ENCODE data around the gene PRR12.

The PRR12 gene

DNA sequence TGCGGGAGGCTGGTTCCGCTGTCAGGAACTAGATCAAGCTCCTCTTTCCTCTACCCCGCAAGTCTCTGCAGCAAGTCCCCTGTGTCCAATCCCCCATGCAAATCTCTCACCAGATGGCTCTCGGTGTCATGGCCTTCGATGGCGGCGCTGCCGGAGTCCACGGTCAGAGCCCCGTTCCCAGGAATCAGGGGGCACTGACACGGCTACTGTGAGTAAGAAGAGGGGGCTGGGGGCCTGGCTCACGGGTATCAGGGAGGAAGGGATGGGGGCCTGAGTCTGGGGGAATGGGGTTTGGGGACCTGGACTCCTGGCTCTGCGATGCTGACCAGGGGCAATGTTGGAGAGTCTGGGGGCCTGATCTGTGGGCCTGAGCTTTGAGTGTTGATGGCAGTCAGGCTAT lies 55.0 kb downstream of the PRR12 start:
- no peak for DNase-seq (ENCODE audit: low spot score)

- no peak for DNase-seq (ENCODE audit: low spot score)
Observed at GRCh38 chr19:49646586-49646985, 55.6 kb downstream of the PRR12 start.

DNA sequence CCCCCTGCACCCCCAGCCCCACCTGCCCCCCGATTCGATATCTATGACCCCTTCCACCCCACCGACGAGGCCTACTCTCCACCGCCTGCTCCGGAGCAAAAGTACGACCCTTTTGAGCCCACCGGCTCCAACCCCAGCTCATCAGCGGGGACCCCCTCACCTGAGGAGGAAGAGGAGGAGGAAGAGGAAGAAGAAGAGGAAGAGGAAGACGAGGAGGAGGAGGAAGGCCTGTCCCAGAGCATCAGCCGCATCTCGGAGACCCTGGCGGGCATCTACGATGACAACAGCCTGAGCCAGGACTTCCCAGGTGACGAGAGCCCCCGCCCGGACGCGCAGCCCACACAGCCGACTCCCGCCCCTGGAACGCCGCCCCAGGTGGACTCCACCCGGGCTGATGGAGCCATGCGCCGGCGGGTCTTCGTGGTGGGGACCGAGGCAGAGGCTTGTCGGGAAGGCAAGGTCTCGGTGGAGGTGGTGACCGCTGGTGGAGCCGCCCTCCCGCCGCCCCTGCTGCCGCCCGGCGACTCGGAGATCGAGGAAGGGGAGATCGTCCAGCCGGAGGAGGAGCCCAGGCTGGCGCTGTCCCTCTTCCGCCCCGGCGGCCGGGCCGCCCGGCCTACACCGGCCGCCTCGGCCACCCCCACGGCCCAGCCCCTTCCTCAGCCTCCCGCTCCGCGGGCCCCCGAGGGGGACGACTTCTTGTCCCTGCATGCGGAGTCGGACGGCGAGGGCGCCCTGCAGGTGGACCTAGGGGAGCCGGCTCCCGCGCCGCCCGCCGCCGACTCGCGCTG lies 60.2 kb downstream of the PRR12 start:
- no peak for DNase-seq (ENCODE audit: low spot score)

DNA sequence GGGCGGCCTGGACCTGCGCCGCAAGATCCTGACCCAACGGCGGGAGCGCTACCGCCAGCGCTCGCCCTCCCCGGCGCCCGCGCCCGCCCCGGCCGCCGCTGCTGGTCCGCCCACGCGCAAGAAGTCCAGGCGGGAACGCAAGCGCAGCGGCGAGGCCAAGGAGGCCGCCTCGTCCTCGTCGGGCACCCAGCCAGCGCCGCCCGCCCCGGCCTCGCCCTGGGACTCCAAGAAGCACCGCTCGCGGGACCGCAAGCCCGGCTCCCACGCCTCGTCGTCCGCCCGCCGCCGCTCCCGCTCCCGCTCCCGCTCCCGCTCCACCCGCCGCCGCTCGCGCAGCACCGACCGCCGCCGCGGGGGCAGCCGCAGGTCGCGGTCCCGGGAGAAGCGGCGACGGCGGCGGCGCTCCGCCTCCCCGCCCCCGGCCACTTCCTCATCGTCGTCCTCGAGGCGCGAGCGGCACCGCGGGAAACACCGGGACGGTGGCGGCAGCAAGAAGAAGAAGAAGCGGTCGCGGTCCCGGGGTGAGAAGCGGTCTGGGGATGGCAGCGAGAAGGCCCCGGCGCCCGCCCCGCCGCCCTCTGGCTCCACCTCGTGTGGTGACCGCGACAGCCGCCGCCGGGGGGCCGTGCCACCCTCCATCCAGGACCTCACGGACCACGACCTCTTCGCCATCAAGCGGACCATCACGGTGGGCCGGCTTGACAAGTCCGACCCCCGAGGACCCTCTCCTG lies 61.0 kb downstream of the PRR12 start:
- DNase-seq (ENCODE audit: low spot score), result no peak

DNA sequence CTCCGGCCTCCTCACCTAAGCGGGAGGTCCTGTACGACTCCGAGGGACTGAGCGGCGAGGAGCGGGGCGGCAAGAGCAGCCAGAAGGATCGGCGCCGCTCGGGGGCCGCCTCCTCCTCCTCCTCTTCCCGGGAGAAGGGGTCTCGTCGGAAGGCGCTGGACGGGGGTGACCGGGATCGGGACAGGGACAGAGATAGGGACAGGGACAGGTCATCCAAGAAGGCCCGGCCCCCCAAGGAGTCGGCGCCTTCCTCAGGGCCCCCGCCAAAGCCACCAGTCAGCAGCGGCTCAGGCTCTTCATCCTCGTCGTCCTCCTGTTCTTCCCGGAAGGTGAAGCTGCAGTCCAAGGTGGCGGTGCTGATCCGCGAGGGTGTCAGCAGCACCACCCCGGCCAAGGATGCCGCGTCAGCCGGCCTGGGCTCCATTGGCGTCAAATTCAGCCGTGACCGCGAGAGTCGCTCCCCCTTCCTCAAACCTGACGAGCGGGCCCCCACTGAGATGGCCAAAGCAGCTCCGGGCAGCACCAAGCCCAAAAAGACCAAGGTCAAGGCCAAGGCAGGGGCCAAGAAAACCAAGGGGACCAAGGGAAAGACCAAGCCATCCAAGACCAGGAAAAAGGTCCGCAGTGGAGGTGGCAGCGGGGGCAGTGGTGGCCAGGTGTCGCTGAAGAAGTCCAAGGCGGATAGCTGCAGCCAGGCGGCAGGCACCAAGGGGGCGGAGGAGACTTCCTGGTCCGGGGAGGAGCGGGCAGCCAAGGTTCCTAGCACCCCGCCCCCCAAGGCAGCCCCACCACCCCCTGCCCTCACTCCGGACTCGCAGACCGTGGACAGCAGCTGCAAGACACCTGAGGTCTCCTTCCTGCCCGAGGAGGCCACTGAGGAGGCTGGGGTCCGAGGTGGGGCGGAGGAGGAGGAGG lies 61.8 kb downstream of the PRR12 start:
- DNase-seq (ENCODE audit: low spot score), result no peak

DNA sequence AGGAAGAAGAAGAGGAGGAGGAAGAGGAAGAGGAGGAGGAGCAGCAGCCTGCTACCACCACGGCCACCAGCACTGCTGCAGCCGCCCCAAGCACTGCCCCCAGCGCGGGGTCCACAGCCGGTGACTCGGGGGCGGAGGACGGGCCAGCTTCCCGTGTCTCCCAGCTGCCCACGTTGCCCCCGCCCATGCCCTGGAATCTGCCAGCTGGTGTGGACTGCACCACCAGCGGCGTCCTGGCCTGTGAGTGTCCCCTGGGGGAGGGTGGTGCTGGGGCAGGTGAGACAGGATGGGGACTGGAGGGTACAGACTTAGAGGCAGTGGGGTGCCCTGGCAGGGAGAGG lies 62.5 kb downstream of the PRR12 start:
- DNase-seq (ENCODE audit: low spot score), result no peak

DNA sequence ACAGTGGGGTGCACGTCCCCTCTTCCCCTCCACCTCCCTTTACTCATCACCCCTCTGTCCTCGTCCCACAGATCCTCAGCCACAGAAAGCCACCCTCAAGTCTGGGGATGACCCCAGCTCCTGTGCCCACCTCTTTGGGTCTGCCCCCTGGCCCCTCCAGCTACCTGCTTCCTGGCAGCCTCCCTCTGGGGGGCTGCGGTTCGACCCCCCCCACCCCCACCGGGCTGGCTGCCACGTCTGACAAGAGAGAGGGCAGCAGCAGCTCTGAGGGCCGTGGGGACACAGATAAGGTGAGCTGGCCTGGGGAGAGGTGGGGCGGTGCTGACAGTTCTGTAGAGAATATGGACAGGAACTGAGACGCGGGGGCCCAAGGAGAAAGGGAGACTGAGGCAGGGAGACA lies 63.6 kb downstream of the PRR12 start:
- no peak for DNase-seq (ENCODE audit: low spot score)

DNA sequence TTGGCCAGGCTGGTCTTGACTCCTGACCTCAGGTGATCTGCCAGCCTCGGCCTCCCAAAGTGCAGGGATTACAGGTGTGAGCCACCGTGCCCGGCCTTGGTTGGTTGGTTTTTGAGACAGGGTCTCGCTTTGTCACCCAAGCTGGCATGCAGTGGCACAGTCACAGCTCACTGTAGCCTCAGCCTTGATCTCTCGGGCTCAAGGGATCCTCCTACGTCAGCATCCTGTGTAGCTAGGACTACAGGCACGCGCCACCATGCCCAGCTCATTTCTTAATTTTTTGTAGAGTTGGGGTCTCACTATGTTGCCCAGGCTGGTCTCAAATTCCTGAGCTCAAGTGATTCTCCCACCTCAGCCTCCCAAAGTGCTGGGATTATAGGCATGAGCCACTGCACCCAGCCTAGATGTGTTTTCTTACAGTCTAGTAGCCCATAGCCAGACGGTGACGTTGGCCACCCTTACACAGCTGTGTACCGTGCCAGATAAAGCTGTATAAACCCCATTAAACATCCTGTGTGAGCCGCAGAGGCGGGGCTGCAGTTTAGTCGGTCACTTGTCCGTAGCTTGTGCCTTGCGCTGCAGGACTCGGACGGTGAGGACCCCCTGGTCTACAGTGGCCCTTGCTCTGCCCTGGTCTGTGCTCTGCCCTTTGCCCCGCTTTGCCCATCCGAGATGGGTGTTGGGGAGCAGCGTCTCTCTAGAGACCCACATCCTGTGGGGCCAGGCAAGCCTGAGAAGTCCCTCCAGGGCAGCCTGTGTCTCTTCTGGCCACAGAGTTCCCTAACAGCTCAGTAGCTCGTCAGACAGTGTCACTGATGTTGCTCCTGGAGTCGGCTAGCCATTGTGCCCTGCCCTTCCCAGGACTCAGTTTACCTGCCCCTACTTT lies 64.8 kb downstream of the PRR12 start:
- no peak for DNase-seq (ENCODE audit: low spot score)

DNA sequence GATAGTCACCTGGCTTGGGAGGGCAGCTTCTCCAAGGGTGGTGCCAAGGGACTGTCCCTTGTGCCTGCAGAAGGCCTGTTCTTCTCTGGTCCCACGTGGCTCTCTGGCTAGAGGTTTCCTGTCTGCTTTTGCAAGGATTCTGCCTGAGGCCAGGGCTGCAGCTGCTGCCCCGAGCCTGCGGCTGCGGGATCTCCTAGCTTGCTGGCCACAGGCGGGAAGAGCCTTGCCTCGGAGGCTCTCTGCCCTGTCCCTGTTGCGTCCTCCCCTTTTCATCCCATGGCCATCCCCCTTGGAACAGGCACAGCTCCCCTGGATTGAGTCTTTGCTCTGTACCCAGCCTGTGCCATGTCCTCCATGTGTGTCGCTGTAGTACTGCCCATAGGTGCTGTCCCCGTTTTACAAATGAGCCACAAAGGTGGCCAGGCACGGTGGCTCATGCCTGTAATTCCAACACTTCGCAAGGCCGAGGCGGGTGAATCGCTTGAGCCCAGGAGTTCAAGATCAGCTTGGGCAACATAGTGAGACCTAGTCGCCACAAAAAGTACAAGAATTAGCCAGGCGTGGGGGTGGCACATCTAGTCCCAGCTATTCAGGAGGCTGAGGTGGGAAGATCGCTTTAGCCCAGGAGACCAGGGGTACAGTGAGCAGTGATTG lies 65.6 kb downstream of the PRR12 start:
- no peak for DNase-seq (ENCODE audit: low spot score)

- DNase-seq (ENCODE audit: low spot score), result no peak
Observed at GRCh38 chr19:49657493-49658138, 66.6 kb downstream of the PRR12 start.

DNA sequence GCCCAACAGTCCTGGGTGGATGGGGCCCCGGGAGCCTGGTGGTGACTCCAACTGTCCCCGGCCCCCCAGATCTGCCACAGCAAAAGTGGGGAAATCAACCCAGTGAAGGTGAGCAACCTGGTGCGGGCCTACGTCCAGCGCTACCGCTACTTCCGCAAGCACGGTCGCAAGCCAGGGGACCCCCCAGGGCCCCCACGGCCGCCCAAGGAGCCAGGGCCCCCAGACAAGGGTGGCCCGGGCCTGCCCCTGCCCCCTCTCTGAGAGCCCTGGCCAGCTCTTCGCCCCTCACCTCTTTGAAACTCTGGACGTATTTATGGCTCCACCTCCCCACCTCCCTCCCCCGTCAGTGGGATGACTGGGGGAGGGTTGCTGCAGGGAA lies 67.1 kb downstream of the PRR12 start:
- DNase-seq (ENCODE audit: low spot score), result no peak

DNA sequence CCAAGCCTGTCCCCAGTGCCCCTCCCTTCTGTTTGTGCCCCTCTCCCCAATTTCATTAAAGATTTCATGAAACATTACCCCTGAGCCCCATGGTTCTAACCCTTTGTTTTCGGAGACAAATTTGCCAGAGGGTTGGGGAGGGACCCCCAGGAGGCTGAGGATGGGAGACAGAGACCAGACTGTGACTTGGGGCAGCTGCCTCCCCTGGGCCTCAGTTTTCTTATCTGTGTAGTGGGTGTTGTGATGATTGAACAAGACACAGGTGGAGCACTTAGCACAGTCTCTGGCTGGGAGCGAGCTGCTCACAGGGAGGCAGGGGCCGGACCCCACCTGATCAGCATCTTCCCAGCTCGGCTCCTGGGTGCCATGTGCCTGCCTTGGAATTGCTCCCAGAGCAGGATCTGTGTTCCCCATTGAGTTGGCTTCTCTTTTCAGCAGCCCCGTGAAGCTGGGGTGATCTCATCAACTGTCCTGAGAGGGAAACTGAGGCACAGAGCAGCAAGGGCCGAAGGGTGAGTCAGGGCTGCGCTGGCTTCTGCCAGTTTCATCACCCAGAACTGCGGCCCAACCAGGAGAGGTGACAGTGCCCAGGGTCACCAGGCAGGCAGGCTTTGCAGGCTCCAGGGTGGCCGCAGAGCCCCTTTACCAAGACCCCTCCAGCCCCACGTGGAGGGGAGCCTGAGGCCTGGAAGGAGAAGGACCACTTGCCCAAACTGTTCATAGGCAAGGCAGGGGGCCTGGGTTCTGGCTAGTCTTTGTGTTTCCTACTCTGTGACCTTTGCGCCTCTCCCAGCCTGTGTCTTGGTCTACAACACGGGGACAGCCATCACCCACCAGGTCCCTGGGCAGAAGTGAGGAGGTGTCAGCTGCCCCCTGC lies 67.8 kb downstream of the PRR12 start:
- no peak for DNase-seq (ENCODE audit: low spot score)

DNA sequence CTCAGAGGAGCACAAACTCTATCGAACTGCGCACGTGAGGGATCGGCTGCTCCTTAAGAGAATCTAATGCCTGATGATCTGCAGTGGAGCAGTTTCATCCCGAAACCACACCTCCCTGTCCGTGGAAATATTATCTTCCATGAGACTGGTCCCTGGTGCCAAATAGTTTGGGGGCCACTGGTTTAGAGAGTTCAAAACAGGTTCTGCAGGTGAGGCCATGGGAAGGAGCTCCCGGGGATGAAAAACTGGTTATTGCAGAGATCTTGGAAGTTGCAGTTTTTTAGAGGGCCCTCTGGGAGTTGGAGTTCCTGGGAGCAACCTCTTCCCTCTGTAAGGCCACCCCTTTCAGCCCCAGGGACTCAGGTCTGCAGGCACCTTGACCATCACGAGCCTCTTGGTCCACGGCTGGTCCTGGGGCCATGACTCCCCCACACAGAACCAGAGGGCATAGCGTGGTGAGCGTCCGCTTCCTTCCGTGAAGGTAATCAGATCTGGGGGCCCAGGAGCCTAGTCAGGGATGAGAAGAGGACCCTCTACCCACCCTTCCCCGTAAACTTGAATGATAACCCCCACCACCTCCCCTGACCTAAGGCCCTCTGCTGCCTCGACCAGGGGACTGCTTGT lies 69.5 kb downstream of the PRR12 start:
- DNase-seq (ENCODE audit: low spot score), result no peak

DNA sequence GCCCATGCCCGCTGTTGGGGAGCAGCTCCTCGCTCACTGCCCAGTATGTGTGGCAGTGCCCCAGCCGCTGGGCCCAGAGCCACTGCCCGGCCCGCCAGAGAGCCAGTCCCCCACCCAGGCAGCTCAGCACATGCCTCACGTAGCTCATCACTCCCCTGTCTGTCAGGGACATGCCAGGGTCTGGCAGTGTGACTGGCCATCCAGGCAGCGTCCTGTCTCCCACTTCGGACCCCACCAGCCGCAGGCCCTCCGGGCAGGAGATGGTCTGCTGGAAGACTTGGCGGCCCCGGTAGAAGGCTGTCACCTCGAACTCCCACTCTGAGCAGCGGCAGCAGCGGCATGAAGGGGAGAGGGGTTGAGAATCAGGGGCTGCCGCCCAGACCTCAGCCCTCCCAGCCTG lies 71.0 kb downstream of the PRR12 start:
- DNase-seq (ENCODE audit: low spot score), result no peak

DNA sequence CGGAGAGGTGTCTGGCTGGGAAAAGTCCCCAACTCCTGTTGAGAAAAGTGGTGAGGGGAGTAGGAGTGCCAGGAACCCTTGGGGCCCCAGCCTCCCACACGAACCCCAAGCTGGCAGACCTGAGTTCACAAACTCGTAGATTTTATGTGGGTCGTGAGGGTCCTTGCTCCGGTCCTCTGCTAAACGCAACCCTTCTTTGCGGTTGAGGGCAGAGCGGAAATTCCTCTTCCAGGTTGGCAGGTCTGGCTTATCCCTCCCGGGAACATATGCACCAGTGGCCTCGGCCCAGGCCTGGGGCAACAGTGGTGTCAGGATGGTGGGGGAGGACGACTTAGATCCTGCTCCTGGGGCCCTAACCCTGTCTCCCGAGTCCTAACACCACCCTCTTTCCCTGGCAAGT lies 72.2 kb downstream of the PRR12 start:
- DNase-seq (ENCODE audit: low spot score), result no peak

DNA sequence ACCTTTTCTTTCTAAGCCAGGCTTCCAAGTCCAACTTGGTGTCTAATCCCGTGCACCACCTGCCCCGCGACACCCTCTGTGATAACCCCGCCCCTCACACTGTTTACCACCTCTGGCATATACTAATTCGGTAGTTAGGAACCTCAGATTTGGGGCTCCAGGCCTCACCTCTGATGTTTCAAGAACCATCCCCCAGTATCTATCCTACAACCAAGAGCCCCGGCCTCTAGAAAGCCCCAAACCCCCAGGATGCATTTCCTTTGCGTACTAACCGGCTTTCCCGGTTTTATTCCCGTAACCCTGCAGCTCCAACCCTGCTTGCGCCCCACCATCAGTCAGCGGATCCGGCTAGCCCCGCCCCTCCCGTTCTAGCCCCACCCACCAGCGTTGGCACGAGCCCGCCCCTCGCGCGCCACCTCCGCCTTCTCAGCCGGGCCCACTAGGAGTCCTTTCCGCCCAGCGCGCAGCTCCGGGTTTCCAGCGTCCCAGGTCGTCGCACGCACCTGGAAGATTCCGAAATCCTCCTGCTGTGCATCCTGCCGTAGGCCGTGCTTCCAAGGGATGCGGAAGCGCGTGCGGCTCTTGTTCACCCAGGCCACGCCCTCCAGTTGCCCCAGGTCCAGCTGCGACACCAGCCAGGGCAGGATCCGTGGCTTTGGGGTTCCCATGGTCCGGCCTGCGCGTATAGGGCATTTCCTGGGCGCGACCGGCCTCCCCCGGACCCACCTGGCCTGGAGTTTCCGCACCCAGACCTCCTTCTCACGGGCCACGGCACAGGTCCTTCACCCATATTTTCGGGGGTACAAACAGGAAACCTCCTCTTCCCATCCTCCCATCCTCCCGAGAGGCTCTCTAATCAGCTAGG lies 73.4 kb downstream of the PRR12 start:
- DNase-seq (ENCODE audit: low spot score), result peak; percentile 80

GRCh38 chr19:49665036-49665350 lies 74.0 kb downstream of the PRR12 start:
- no peak for DNase-seq (ENCODE audit: low spot score)

GRCh38 chr19:49665351-49666119 lies 74.6 kb downstream of the PRR12 start, which contains the start of the genes BCL2L12 and IRF3:
Gene BCL2L12, plus strand, starts transcription at chr19:49665933. Its CDS starts 760 bp downstream, at chr19:49666693.
Gene IRF3, minus strand, starts transcription at chr19:49665857. Its CDS starts 1,019 bp downstream, at chr19:49664838.
- DNase-seq (ENCODE audit: low spot score), result peak; percentile 99
